Peyer's patch (tissue), 4 donors: Measurements from ENCODE around the gene FGL2.
"Not testable (repeated sequence)": the region's sequence is repeated elsewhere in the genome, so short reads cannot be mapped to it uniquely, and the experiment has no call there.

ENCODE experiments used
- CTCF ChIP-seq, 6 experiments: fragments of 450-650 bp in 4 of 6; fragments of 200-600 bp in 2 of 6; sonication (generic) in 1 of 6; IDR thresholded peaks; one replicate each; pipeline ENCODE4 v1.5.1; 2017 to 2019; ENCODE audit warnings: antibody characterized with exemption in 6 of 6, mild to moderate bottlenecking in 3 of 6, moderate library complexity in 1 of 6
- POLR2A ChIP-seq, 2 donors: fragments of 450-650 bp; IDR thresholded peaks; one replicate each; pipeline ENCODE4 v1.5.1; 2017; ENCODE audit warnings: antibody characterized with exemption in 2 of 2, mild to moderate bottlenecking in 2 of 2, moderate library complexity in 2 of 2

- TF ChIP-seq CTCF, POLR2A (IDR thresholded peaks at IDR 0.05): not testable (repeated sequence)
These were observed 27.0 kb downstream of the FGL2 start for GRCh38 chr7:77172437-77173172.
